ENCODE data around the gene RELL2. TPM values are rescaled to one million over a fixed set of nuclear protein-coding genes. Genes with fewer than 3 reads are reported as not detected.
"Not testable (repeated sequence)": the region's sequence is repeated elsewhere in the genome, so short reads cannot be mapped to it uniquely, and the experiment has no call there.

Gene RELL2, protein sequence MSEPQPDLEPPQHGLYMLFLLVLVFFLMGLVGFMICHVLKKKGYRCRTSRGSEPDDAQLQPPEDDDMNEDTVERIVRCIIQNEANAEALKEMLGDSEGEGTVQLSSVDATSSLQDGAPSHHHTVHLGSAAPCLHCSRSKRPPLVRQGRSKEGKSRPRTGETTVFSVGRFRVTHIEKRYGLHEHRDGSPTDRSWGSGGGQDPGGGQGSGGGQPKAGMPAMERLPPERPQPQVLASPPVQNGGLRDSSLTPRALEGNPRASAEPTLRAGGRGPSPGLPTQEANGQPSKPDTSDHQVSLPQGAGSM
- total RNA-seq = 10 to 100 TPM; 32.4 to 35.2 TPM

DNA sequence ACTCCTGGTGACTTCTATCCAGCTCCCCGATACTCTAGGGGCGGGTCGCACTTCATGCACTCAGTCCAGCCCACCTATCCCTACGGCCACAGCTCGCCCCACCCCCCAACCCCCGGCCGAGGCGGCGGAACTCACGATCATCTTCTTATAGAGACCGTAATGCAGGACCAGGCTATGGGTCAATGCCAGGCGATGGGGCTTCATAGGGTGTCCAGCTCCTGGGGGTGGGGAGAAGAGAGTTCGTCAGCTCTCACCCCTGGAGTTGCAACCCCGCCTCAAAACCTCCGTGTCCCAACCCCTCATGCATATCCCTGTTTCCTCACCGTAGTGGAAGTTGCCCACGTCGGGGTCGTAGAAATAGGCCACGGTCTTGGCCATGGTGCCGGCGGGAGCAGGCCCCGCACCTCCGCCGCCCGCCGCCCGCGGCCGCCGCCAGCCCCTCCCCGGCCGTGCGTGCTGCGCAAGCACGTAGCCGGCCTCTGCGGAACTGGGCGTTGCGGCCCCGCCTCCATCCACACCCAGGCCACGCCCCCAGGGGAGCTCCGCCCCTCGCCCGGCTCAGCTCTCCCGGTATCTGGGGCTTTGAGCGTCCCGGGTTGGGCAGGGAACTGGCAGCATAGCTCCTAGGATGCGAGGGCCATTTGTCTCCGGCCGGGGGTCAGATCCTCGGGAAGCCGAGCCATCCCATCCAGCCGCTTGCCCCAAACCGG, at the start of gene RELL2, which contains the start of gene HDAC3:
RELL2 (plus strand) TSS at position 585 of the 710 bp plus-strand sequence. CDS start 1,229 bp downstream, outside the sequence.
HDAC3 (minus strand) TSS at position 437 of the 710 bp plus-strand sequence; CDS start at position 378, 59 bp downstream.
- ChIA-PET POLR2A (interaction anchor here (0.5 to 3.2 kb wide), 12 partner anchors 10 to 1103 kb away, joined by 3 to 34 read pairs (median 4); partner anchors contain the start of genes DELE1, DIAPH1, FCHSD1 and NDFIP1), CTCF (interaction anchor here (0.6 to 7.0 kb wide), 11 partner anchors 9 to 325 kb away, joined by 3 to 56 read pairs (median 7); partner anchors contain the start of genes DIAPH1 and FCHSD1)

DNA sequence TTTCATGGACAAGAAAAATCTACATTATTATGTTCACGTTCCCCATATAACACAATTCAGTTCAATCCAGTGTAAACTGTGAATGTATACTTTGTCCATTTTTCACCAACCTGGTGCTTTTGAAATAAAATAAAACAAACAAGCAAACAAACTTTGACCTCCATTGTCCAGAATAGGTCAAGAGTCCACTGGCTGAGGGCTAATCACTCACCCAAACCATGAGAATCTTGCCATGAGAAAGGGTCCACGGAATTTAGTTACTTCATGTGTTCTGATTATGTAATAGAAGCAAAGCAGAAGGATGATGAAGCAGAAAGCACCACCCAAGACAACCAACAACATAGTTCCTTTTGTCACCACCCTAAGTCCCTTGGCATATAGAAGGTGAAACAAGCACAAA, 46.7 kb upstream of the RELL2 start:
- POLR2A ChIA-PET = no interaction called here
- CTCF ChIA-PET = interaction anchor here (1.1 to 7.6 kb wide), 2 partner anchors 28 to 47 kb away, joined by 4 to 122 read pairs; partner anchors contain the start of genes DIAPH1, HDAC3 and RELL2

DNA sequence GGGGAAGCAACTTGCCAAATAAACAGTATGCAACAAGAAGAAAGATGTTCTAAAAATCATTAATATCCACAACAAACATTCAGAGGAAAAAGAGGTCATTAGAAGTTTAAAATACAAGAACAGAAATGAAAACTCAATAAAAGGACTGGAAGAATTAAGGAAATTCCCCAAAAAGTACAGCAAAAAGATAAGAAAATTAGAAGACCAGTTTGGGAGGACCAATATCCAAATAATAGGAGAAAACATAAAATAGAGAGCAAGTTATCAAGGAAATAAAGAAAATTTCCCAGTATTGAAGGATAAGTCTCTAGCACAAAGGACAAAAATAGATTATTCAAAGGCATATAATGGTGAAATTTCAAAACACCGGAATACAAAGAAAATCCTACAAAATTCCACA, 39.9 kb upstream of the RELL2 start:
- ChIA-PET POLR2A (interaction anchor here (0.7 to 2.1 kb wide), 2 partner anchors 18 to 22 kb away, joined by 3 to 6 read pairs; no protein-coding TSS in a partner anchor), CTCF (interaction anchor here (1.0 to 2.8 kb wide), 5 partner anchors 19 to 45 kb away, joined by 3 to 11 read pairs (median 5); partner anchors contain the start of genes DIAPH1, HDAC3 and RELL2)

DNA sequence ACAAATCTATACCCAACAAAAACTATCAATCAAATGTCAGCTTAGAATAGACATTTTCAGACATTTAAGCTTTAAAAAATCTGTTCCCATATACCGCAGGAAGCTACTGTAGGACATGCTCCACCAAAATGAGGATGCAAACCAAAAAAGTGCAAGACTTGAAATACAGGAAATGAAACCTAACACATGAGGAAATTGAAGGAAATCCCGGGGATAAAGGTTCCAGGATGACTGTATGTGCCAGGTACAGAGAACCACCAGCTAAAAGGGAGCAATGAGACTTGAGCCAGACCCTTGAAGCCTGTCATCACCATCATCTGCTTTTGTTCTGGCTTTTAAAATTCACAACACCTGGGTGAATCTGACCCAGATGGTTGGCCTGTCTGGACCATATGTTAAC, 39.4 kb upstream of the RELL2 start:
- ChIA-PET CTCF (interaction anchor here (1.0 to 2.8 kb wide), 5 partner anchors 19 to 45 kb away, joined by 3 to 11 read pairs (median 5); partner anchors contain the start of genes DIAPH1, HDAC3 and RELL2), POLR2A (interaction anchor here (0.7 to 2.1 kb wide), 2 partner anchors 18 to 22 kb away, joined by 3 to 6 read pairs; no protein-coding TSS in a partner anchor)

DNA sequence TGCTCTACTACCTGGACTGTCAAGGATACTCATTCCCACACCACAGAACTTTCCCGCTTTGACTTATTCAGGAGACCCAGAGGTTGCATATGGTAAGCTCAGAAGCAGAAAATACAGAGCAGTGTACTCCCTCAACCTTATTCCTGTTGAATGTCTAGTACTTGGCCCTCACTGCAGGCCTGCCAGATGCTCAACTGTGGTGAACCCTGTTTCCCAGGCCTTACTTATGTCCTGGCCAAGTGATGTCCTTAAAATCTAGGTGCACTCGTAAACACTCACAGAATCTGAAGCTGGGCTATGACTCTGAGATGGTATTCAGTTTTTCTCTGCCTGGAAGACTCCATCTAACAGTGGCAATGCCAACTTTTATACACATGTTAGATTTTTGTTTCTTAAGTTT, 39.0 kb upstream of the RELL2 start:
- POLR2A ChIA-PET = interaction anchor here (1.2 to 2.1 kb wide), 2 partner anchors 17 to 40 kb away, joined by 6 to 8 read pairs; no protein-coding TSS in a partner anchor
- CTCF ChIA-PET = interaction anchor here (1.0 to 2.8 kb wide), 5 partner anchors 11 to 44 kb away, joined by 3 to 11 read pairs (median 7); partner anchors contain the start of genes DIAPH1, HDAC3 and RELL2

DNA sequence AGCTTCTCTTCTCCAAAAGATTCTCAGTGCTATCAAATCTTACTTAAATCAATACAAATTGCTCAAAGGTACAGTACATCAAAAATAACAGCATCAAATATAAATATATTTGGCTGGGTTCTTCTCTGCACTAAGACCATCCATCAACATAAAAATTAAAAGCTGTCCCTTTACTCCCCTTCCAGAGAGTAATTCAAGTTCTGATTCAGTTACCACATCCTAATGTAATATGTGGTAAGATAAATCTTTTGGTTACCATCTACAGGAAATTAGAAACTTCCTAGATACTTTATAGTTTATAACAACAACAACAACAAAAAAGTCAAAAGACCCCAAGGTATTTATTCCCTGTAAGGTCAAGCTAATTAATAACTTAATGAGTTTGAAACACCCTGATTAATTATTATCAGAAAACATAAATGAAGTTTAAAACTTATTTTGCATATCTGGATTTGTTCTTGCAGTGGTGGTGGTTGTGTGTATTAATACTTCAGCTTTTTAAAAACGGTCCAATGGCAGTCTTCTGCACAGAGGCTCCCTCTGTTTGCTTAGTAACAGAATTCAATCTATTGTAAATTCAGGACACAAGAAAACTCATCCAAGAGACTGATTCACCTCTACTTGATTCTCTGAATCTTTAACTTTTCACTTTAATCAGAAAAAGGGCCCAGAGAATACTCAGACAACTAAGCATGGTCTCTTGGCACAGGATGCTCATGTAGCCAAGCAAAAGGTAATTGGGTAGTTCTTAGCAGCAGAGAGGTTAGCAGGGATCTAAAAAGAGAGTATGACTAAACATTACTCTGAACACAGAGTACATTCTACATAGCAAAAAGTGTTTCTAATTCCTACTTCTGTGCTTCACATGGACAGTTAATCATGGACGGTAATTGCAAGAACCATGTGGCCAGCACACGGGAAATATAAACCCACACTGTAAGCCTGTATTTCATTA, 38.1 kb upstream of the RELL2 start:
- ChIA-PET CTCF (interaction anchor here (0.7 to 2.8 kb wide), 3 partner anchors 10 to 38 kb away, joined by 3 to 11 read pairs (median 7); partner anchors contain the start of genes HDAC3 and RELL2), POLR2A (interaction anchor here (1.2 to 2.1 kb wide), 2 partner anchors 16 to 39 kb away, joined by 6 to 8 read pairs; no protein-coding TSS in a partner anchor)

DNA sequence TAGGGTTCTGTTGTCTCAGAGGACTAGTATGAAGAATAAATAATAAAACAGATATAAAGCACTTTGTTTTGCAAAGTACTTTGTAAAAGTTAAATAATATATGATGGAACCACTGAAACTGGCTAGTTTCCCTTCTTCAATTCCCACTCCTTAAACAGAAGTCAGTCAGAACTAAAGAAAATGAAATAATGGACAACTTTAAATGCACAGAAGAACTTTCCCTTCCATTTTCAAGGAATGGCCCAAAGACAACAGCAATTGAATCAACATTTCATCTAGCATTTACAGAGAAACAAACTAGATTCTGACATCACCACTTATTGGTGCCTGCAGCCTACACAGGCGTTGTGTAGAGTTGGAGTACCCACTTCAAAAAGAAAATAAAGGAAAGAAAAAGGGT, 34.2 kb upstream of the RELL2 start:
- CTCF ChIA-PET = interaction anchor here (1.0 to 2.0 kb wide), 5 partner anchors 10 to 45 kb away, joined by 3 to 13 read pairs (median 3); partner anchors contain the start of gene DIAPH1
- POLR2A ChIA-PET = no interaction called here

DNA sequence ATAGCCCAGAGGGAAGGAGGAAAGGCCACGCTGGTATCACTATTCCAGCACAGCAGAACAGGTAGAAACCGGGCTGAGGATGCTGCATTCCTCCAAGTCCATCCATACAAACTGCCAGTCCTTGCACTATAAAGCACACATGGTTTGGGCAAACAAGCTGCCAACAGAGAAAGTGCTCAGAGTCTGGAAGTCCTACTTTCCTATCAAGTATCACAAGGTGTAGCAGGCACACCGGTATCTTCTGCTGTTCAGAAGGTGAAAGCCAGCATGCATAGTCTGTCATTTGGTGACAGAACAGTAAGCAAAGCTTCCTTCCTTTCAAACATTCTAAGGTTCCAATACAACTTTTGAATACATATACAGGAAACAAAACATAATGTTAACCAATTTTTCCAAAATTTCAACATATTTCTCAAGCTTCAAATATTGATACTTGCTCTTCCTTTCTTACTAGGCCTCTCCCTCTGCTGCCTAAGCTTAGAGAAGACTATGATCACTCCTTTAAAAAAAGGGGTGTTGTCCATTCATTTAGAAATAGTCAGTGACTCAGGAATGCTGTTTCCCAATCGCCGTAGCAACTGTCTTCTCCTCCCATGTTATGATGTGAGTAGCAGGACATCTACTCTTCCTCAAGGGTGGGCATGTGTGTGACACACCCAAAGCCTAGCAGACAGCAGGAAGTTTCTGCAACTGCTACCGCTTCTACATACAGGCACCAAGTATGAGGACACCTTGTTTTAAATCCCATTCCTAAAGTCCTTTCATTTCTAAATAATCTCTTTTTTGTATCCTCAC, 32.7 kb upstream of the RELL2 start:
- ChIA-PET POLR2A (interaction anchor here (0.5 kb wide), 1 partner anchor 13 kb away, joined by 3 read pairs; no protein-coding TSS in a partner anchor), CTCF (interaction anchor here (1.1 to 6.5 kb wide), 3 partner anchors 11 to 14 kb away, joined by 4 to 52 read pairs (median 13); partner anchors contain the start of gene DIAPH1)

DNA sequence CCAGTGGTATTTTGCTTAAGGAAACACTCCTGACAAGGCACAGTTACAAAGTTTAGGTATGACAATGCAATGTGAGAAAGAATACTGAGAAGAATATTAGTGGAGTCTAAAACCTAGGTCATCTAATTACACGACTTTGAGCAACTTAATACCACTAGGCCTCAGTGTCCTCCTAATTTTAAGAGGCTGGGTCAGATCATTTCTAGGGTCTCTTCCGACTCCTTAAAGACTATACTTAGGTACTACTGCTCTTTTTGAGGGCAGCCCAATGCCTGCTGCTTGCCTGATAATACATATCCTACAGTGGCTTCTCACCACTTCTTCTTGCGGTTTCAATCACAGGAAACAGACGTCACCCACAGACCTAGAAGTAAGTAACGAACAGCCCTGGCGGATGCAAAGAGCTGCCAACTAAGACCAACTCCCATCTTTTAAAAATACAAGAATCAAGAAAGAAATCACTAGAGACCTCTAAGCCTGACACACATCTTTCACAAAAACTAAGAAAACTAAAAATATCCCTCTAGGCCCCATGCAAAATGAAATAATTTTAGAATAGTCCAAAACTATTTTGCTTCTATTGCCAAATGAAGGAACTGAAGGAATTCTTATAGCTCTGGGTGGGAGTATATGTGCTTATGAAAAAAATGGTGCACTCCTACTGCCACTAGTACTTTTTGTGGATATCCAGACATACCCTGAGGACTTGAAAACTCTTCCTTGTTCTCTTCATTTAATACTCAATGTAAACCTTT, 31.1 kb upstream of the RELL2 start:
- POLR2A ChIA-PET = interaction anchor here (0.6 to 1.0 kb wide), 3 partner anchors 12 to 13 kb away, joined by 3 to 6 read pairs (median 3); partner anchors contain the start of gene DIAPH1

DNA sequence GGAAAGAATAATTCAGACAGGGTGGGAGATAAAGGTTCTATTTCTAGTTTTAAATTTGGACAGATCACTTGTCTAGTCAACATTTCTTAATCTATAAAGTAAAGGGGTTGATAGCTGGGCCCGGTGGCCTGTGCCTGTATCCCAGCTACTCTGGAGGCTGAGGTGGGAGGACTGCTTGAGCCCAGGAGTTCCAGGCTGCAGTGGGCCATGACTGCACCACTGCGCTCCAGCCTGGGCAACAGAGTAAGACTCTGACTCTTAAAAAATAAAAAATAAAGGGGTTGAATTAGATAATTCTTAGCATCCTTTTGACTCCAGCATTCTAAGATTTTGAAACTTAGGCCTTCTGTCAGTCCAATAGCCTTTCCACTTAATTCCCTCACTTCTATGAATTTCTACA, 28.8 kb upstream of the RELL2 start:
- ChIA-PET POLR2A (interaction anchor here (1.6 kb wide), 1 partner anchor 11 kb away, joined by 4 read pairs; the partner anchor contains the start of gene DIAPH1), CTCF (interaction anchor here (1.7 to 6.5 kb wide), 2 partner anchors 10 to 16 kb away, joined by 10 to 52 read pairs; partner anchors contain the start of gene DIAPH1)

More for the DNA sequence above, 31.1 kb upstream of the RELL2 start:
- CTCF ChIA-PET = interaction anchor here (1.2 to 6.5 kb wide), 3 partner anchors 12 to 32 kb away, joined by 5 to 52 read pairs (median 9); partner anchors contain the start of gene DIAPH1

DNA sequence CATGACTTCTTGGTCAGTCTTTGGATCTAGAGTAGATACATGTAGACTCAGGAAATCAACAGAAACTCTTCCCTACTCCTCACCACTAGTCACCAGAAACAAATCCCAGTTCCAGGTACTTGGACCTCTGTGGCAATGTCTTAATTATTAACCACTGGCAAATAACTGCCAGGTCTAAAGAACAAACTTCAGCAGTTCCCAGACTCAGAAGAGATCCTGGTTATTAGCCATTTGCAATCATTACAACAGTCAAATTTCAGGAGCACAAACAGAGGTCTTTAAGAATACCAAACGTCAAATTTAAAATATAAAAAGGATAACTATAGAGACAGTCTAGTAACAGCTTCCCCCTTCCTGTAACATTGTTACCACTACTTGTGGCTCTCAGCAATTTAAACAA, 28.2 kb upstream of the RELL2 start:
- ChIA-PET POLR2A (no interaction called here), CTCF (interaction anchor here (0.7 to 6.5 kb wide), 3 partner anchors 9 to 42 kb away, joined by 5 to 52 read pairs (median 7); partner anchors contain the start of gene DIAPH1)

DNA sequence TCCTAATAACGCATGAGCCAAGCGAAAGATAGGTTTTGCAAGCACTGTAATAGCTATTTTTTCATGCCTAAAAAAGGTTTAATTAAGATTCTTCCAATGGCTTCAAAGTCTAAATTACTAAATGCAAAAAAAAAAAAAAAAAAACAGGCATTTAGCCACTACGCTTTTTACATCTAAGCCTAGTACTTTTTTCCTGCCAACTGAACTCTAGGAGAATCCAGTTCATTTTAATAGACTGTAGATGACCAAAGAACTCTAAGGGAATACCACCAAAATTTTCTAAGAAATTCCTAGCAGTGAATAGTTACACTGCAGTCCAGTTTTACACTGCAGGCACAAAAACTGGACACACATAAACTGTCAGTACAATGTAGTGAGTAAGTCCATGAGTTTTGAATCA, 27.8 kb upstream of the RELL2 start:
- CTCF ChIA-PET = interaction anchor here (0.7 to 6.5 kb wide), 4 partner anchors 9 to 42 kb away, joined by 4 to 52 read pairs (median 6); partner anchors contain the start of gene DIAPH1
- POLR2A ChIA-PET = no interaction called here

DNA sequence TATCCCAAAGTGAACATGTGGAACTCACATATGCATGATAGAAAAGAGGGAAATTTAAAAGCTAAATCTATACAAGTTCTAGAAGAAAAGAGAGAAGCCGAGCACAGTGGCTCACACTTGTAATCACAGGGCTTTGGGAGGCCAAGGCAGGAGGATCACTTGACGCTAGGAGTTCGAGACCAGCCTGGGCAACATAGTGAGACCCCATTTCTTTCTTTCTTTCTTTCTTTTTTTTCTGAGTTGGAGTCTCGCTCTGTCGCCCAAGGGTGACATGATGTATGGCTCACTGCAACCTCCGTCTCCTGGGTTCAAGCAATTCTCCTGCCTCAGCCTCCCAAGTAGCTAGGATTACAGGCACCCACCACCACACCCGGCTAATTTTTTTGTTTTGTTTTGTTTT, 26.9 kb upstream of the RELL2 start:
- CTCF ChIA-PET = interaction anchor here (1.3 to 6.5 kb wide), 2 partner anchors 8 to 18 kb away, joined by 4 to 52 read pairs; partner anchors contain the start of gene DIAPH1
- POLR2A ChIA-PET = not testable (repeated sequence)

DNA sequence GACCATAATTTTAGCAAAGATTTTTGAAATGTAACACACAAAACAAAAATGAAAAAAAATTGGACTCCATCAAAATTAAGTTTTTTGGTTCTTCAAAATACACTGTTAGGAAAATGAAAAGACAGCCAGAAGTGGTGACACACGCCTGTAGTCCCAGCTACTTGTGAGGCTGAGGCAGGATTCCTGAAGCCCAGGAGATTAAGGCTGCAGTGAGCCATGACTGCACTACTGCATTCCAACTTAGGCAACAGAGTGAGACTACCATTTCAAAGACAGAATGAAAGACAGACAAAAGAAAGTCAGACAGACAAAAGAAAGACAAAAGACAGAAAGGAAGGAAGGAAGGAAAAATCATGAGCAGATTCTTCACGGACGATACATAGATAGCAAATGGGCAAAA, 25.5 kb upstream of the RELL2 start:
- ChIA-PET POLR2A (no interaction called here), CTCF (interaction anchor here (1.0 kb wide), 1 partner anchor 17 kb away, joined by 4 read pairs; no protein-coding TSS in a partner anchor)

DNA sequence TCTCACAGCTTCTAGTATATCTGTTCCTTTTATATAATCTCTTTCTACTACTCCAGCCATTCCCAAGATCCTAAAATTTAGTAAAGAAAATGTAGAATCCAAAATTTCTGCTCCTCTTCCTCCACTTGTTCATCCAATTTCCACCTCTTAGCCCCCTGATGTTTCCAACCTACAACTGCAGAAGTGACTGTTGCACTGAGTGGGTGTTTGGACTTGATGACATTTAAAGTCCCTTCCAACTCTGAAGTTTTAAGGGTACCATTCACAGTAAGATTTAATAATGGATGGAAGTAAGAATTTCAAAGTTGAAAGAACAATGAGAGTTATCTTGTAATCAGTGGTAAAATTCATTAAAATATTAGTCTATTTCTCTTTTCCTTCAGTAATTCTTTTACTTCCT, 23.5 kb upstream of the RELL2 start:
- ChIA-PET CTCF (interaction anchor here (1.3 to 1.7 kb wide), 2 partner anchors 21 kb away, joined by 7 to 8 read pairs; no protein-coding TSS in a partner anchor), POLR2A (interaction anchor here (0.6 to 1.0 kb wide), 2 partner anchors 12 to 21 kb away, joined by 3 to 5 read pairs; no protein-coding TSS in a partner anchor)
